Measurements from ENCODE around the gene C7orf57.
A peak's percentile ranks its signal among the peaks of the same experiment; 100 is the strongest.

C7orf57 gene

GRCh38 chr7:48098846-48099245 is 63.5 kb downstream of the C7orf57 start:
- H3K4me3 ChIP-seq (ENCODE audit: low read depth, low read length), result no peak overlapping the region
- TF ChIP-seq CTCF (IDR thresholded peaks at IDR 0.05; ENCODE audit: borderline replicate concordance, insufficient read depth, low read depth, low read length), result no peak

DNA sequence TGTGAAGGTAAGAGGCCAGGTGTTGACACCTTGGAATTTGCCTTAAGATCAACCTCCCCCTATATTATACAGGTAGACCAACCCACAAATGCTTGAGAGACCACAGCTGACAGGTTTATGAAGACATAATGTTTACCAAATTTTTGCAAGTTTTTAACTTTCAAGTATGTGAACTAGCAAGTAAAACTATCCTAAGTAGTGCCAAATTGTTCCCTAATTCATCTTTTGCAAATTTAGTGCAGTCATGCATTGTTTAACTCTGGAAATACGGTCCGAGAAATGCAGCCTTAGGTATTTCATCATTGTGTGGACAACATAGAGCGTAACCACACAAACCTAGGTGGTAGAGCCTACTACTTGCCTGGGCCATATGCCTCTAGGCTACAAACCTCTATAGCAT is 64.4 kb downstream of the C7orf57 start:
- no peak for TF ChIP-seq CTCF (IDR thresholded peaks at IDR 0.05; ENCODE audit: borderline replicate concordance, insufficient read depth, low read depth, low read length)
- no peak overlapping the region for H3K4me3 ChIP-seq (ENCODE audit: low read depth, low read length)

DNA sequence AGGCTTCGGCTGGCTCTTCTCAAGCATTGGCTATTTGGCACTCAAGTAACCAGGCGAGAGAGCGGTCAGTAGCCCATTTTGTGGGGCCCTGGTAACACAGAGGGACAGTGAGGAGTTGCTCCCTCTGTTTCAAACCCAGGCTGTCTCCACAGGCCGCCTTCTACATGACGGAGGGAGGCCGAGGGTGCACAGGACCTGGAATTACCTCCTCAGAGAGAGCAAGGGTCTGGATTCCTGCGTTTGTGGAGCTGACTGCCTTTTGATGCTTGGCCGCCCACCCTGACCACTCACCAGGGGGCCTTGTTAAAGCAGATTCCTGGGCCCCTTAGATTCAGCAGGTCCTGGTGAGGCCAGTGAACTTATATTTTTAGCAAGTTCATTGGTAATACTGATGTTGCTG is 66.0 kb downstream of the C7orf57 start:
- TF ChIP-seq CTCF (IDR thresholded peaks at IDR 0.05; ENCODE audit: borderline replicate concordance, insufficient read depth, low read depth, low read length), result no peak
- H3K4me3 ChIP-seq (ENCODE audit: low read depth, low read length), result no peak overlapping the region

DNA sequence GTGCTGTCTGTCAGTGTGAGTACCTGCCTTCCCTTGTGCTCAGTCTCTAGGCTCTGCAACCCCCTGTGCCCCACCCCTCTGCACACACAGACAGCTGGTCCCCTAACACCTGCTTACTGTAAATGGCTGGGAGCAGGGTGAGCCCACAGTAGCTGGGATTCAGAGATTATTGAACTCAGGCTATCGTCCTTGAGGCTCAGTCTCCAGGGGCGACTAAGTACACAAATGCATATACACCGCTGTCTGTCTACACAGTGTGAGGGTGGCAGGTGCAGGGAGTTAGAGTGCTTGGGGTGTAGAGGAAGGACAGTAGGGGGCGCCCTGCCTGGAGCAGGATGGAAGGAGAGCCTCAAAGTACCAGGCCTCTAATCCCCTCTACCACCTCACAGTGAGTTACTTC is 66.6 kb downstream of the C7orf57 start:
- no peak overlapping the region for H3K4me3 ChIP-seq (ENCODE audit: low read depth, low read length)
- TF ChIP-seq CTCF (IDR thresholded peaks at IDR 0.05; ENCODE audit: borderline replicate concordance, insufficient read depth, low read depth, low read length), result peak; percentile 30; the same call in 1 of the 2 replicates

- no peak overlapping the region for H3K4me3 ChIP-seq (ENCODE audit: low read depth, low read length)
- TF ChIP-seq CTCF (IDR thresholded peaks at IDR 0.05; ENCODE audit: borderline replicate concordance, insufficient read depth, low read depth, low read length), result no peak
These were observed 67.2 kb downstream of the C7orf57 start for GRCh38 chr7:48102530-48102929.

DNA sequence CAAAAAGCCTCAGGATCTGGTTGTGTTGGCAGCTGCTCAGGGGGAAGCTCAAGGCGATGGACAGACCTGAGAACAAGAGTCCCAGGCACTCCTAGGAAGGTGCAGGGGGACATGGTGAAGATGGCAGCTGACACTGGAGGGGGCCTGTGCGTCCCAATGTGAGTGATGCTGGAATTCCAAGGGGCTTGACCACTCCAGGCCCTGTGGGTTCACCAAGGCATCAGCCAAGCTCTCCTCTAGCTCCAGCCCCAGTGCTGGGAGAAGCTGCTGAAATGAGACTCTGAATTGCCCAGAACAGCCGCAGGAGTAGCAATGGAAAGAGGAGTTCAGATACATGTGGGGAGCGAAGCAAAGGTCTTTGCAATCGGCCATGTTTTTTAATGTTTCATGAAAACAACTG is 69.7 kb downstream of the C7orf57 start:
- no peak for TF ChIP-seq CTCF (IDR thresholded peaks at IDR 0.05; ENCODE audit: borderline replicate concordance, insufficient read depth, low read depth, low read length)
- no peak overlapping the region for H3K4me3 ChIP-seq (ENCODE audit: low read depth, low read length)

DNA sequence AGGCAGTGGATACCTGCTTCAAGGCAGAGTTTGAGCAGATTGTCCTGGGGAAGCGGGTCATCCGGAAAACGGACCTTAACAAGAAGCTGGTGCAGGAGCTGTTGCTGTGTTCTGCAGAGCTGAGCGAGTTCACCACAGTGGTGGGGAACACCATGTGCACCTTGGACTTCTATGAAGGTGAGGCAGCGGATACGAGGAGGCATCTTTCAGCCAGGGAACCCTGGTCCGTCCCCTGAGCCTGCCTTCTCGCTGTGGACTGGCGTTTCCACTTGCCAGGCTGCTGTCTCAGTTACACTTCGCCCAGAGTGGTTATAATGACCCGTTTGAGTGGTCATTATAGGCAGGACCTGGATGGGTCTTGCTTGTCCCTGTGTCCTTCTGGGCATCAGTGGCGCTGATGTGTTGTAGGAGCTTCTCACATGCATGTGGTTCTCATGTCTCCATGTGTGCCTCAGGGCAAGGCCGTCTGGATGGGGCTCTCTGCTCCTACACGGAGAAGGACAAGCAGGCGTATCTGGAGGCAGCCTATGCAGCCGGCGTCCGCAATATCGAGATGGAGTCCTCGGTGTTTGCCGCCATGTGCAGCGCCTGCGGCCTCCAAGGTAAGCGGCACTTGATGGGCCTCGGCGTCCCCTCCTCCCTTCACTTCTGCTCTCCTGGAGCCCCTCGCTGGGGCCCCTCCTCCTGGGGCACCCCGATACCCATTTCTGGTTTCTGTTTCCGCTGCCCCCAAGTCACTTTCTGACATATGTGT is 71.7 kb downstream of the C7orf57 start:
- TF ChIP-seq CTCF (IDR thresholded peaks at IDR 0.05; ENCODE audit: borderline replicate concordance, insufficient read depth, low read depth, low read length), result no peak
- H3K4me3 ChIP-seq (ENCODE audit: low read depth, low read length), result no peak overlapping the region
